Measurements from ENCODE around the gene EPC2.

DNA sequence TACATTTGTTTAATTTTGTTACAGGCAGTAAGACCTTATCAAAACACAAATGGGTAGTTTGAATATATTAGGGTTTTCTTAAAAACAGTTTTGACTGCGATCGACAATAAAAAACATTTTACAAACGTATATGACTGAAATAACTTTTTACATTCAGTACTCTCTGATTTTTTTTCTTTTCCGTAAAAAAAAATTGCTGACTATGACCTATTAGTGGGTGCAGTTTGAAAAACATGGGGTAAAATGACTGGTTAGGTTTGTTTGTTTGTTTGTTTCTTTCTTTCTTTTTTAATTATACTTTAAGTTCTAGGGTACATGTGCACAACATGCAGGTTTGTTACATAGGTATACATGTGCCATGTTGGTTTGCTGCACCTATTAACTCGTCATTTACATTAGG is 36.9 kb downstream of the EPC2 start:
- TF ChIP-seq, protein P1, sequence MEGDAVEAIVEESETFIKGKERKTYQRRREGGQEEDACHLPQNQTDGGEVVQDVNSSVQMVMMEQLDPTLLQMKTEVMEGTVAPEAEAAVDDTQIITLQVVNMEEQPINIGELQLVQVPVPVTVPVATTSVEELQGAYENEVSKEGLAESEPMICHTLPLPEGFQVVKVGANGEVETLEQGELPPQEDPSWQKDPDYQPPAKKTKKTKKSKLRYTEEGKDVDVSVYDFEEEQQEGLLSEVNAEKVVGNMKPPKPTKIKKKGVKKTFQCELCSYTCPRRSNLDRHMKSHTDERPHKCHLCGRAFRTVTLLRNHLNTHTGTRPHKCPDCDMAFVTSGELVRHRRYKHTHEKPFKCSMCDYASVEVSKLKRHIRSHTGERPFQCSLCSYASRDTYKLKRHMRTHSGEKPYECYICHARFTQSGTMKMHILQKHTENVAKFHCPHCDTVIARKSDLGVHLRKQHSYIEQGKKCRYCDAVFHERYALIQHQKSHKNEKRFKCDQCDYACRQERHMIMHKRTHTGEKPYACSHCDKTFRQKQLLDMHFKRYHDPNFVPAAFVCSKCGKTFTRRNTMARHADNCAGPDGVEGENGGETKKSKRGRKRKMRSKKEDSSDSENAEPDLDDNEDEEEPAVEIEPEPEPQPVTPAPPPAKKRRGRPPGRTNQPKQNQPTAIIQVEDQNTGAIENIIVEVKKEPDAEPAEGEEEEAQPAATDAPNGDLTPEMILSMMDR (conservative IDR thresholded peaks at IDR 0.05; ENCODE audit: low read length) = no peak
- TF ChIP-seq EZH2phosphoT487 (IDR thresholded peaks at IDR 0.05; ENCODE audit: borderline replicate concordance) = no peak
